Mesothelial cell of epicardium (in vitro differentiated cells): ENCODE data around the gene SH2D6. TPM values are rescaled to one million over a fixed set of nuclear protein-coding genes. Genes with fewer than 3 reads are reported as not detected.

Experiments
- DNase-seq, 2 experiments: peaks; one replicate each; pipeline ENCODE4 v3.0.0; 2021; ENCODE audit warnings: low spot score in 2 of 2; ENCODE audit not compliant: unreplicated experiment in 2 of 2
- H3K27ac Mint-ChIP-seq: 2 replicates; pipeline ENCODE4 v1.8.0; 2021; ENCODE audit warnings: mixed read lengths
- H3K27me3 Mint-ChIP-seq: 2 replicates; pipeline ENCODE4 v1.8.0; 2021; ENCODE audit warnings: low read depth, mixed read lengths
- H3K36me3 Mint-ChIP-seq: 2 replicates; pipeline ENCODE4 v1.8.0; 2021; ENCODE audit warnings: mixed read lengths
- H3K4me1 Mint-ChIP-seq: 2 replicates; pipeline ENCODE4 v1.8.0; 2021; ENCODE audit warnings: mixed read lengths
- H3K4me3 Mint-ChIP-seq: 2 replicates; pipeline ENCODE4 v1.8.0; 2021; ENCODE audit warnings: mild to moderate bottlenecking, moderate library complexity, mixed read lengths
- H3K9me3 Mint-ChIP-seq: 2 replicates; pipeline ENCODE4 v1.8.0; 2021; ENCODE audit warnings: mixed read lengths
- total RNA-seq: library from RNA; stranded (reverse); gene quantifications from 3 replicates; pipeline ENCODE4 v1.2.1, GENCODE V29; 2021
- TF ChIP-seq, protein P1 (sequence below): fragments of 200-600 bp; sonication (generic); IDR thresholded peaks from one replicate; pipeline ENCODE4 v1.5.0; 2021; ENCODE audit warnings: antibody characterized with exemption; ENCODE audit not compliant: unreplicated experiment

The SH2D6 gene
- total RNA-seq, 1 donor from 2014 or later: 0.38 TPM

DNA sequence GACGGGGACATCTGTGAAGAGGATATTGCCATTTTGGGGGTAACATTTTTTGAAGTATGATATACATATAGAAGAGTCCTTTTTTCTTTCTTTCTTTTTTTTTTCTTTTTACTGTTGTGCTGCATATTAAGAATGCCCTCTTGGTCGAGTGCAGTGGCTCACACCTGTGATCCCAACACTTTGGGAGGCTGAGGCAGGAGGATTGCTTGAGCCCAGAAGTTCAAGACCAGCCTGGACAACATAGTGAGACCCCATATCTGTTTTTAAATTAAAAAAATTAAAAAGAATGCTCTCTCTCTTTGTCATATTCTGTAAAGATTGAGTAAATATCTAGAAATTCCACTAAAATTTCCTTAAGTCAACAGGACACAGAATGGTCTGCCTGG, 3.6 kb downstream of the SH2D6 start:
- no peaks in the 10 kb centered on the region for H3K27me3 Mint-ChIP-seq
- H3K36me3 Mint-ChIP-seq: no peaks in the 10 kb centered on the region
- DNase-seq: no peak
- no peak overlapping the region for H3K4me3 Mint-ChIP-seq
- H3K9me3 Mint-ChIP-seq: no peaks in the 10 kb centered on the region
- TF ChIP-seq, protein P1, sequence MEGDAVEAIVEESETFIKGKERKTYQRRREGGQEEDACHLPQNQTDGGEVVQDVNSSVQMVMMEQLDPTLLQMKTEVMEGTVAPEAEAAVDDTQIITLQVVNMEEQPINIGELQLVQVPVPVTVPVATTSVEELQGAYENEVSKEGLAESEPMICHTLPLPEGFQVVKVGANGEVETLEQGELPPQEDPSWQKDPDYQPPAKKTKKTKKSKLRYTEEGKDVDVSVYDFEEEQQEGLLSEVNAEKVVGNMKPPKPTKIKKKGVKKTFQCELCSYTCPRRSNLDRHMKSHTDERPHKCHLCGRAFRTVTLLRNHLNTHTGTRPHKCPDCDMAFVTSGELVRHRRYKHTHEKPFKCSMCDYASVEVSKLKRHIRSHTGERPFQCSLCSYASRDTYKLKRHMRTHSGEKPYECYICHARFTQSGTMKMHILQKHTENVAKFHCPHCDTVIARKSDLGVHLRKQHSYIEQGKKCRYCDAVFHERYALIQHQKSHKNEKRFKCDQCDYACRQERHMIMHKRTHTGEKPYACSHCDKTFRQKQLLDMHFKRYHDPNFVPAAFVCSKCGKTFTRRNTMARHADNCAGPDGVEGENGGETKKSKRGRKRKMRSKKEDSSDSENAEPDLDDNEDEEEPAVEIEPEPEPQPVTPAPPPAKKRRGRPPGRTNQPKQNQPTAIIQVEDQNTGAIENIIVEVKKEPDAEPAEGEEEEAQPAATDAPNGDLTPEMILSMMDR: no peak
- peaks cover 28% of the 10 kb centered on the region for H3K4me1 Mint-ChIP-seq
- peak overlapping the region; percentile 88 for H3K27ac Mint-ChIP-seq

DNA sequence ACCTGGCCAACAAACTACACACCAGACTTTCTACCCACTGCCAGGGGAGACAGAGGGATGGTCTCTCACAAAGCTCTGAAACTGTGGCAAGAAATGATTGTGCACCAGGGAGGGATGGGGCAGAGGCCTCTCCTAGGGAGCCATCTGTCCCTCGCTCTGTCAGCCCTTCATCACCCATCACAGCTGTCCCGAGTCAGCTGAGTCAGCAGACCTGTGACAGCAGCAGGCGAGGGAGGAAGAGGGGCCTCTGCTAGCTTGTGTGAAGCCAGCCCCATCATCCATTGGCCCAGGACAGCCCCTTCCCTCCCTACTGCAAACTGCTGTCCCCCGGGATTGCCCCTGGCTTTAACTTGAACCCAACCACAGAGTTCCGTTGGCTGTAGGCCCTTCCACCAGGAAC, 5.0 kb downstream of the SH2D6 start:
- Mint-ChIP-seq H3K4me1 (peaks cover 25% of the 10 kb centered on the region), H3K4me3 (no peak overlapping the region), H3K36me3 (no peaks in the 10 kb centered on the region), H3K27ac (no peak overlapping the region), H3K9me3 (no peaks in the 10 kb centered on the region), H3K27me3 (no peaks in the 10 kb centered on the region)
- DNase-seq: no peak
- TF ChIP-seq, protein P1: no peak

DNA sequence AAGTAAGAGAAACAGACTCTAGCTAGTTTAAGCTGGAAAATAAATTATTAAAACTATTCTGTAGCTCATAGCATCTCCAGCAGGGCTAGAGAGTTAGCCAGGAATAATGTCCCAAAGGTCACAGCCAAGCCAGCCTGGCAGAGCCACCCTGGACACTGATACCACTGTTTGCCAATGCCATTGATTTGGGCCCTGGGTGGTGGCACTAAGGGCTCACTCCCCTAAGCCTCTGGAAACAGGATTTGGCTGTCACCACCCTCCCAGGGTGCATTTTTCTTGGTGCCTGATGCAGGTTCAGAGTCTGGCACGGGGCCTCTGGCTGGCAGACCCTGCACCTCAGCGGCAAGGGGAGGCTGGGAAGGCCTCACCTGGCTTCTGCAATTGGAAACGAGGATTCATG, 7.1 kb downstream of the SH2D6 start:
- no peaks in the 10 kb centered on the region for H3K27me3 Mint-ChIP-seq
- H3K27ac Mint-ChIP-seq: no peak overlapping the region
- H3K9me3 Mint-ChIP-seq: no peaks in the 10 kb centered on the region
- peaks cover 13% of the 10 kb centered on the region for H3K4me1 Mint-ChIP-seq
- H3K36me3 Mint-ChIP-seq: no peaks in the 10 kb centered on the region
- DNase-seq: no peak
- TF ChIP-seq, protein P1: no peak
- H3K4me3 Mint-ChIP-seq: no peak overlapping the region

DNA sequence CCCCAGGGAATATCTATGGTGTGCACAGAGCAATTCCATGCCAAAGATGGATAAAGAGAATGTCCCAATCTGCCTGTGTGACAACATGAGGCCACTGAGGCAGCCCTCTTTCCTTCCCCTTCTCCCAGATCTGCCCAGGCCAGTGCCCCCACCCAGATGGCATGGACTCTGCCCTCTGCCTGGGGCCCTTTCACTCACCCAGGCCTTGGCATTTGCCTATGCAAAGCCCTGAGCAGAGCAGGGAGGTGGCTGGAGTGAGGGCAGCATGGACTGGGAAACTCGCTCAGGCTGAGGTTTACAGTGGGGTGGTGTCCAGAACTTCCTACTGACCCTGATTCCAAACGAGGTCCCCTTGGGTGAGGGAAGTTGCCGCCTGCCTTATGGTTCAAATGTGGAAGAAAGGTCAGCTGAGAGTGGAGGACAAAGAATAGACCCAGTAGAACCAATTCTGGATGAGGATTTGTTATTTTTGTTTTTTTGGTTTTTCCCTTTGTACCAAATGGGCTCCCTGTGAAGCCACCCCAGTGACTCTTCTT, 8.9 kb downstream of the SH2D6 start:
- Mint-ChIP-seq H3K4me1 (peaks cover 10% of the 10 kb centered on the region), H3K36me3 (no peaks in the 10 kb centered on the region), H3K27ac (no peak overlapping the region), H3K27me3 (no peaks in the 10 kb centered on the region), H3K4me3 (no peak overlapping the region), H3K9me3 (no peaks in the 10 kb centered on the region)
- TF ChIP-seq, protein P1: no peak
- no peak for DNase-seq

DNA sequence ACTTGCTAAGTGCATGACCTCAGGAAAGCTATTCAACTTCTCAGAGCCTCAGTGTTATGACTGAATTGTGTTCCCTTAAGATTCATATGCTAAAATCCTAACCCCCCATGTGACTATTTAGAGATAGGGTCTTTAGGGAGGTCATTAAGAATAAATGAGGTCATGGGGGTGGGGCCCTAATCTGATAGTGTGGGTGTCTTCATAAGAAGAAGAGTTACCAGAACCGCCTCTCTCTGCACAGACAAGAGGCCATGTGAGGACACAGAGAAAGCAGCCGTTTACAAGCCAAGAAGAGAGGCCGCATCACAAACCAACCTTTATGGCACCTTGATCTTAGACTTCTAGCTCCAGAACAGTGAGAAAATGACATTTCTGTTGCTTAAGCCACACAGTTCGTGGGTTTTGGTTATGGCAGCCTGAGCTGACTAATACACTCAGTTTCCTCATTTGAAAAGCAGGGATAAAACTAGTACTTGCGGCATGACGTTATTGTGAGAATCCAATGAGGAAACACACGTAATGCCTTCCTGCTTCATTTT, 9.9 kb downstream of the SH2D6 start:
- H3K4me3 Mint-ChIP-seq: no peak overlapping the region
- TF ChIP-seq, protein P1: no peak
- DNase-seq: no peak
- no peaks in the 10 kb centered on the region for H3K9me3 Mint-ChIP-seq
- H3K27me3 Mint-ChIP-seq: no peaks in the 10 kb centered on the region
- H3K36me3 Mint-ChIP-seq: no peaks in the 10 kb centered on the region
- H3K4me1 Mint-ChIP-seq: peaks cover 11% of the 10 kb centered on the region
- no peak overlapping the region for H3K27ac Mint-ChIP-seq
